C4-2B (cell line): ENCODE measurements around the gene ARFRP1.

Experiments used
- CTCF ChIP-seq: fragments of 450-650 bp; conservative IDR thresholded peaks from 2 replicates; pipeline ENCODE4 v1.5.1; 2017; ENCODE audit warnings: mild to moderate bottlenecking
- ZFX ChIP-seq: fragments of 450-650 bp; IDR thresholded peaks from 2 replicates; pipeline ENCODE4 v1.6.1; 2017

- TF ChIP-seq CTCF (no peak), ZFX (no peak)
Observed at GRCh38 chr20:63741676-63742380, 34.1 kb upstream of the ARFRP1 start.
